Measurements from ENCODE around the gene SPACA9.

Gene SPACA9

GRCh38 chr9:132878695-132879456 lies at the start of gene SPACA9:
Gene SPACA9, plus strand, starts transcription at chr9:132878898. Its CDS starts 5,050 bp downstream, at chr9:132883948.
- peak; percentile 89 for DNase-seq (ENCODE audit: low spot score)

- DNase-seq (ENCODE audit: low spot score), result no peak
Measured at GRCh38 chr9:132832171-132832881, 46.4 kb upstream of the SPACA9 start.

GRCh38 chr9:132833550-132834121 lies 45.1 kb upstream of the SPACA9 start:
- no peak for DNase-seq (ENCODE audit: low spot score)

- DNase-seq (ENCODE audit: low spot score), result no peak
Measured at GRCh38 chr9:132834343-132834742, 44.4 kb upstream of the SPACA9 start.

- DNase-seq (ENCODE audit: low spot score), result no peak
Measured at GRCh38 chr9:132837501-132838286, 41.0 kb upstream of the SPACA9 start.

GRCh38 chr9:132838291-132838690 lies 40.4 kb upstream of the SPACA9 start:
- DNase-seq (ENCODE audit: low spot score), result no peak

GRCh38 chr9:132840980-132841379 lies 37.7 kb upstream of the SPACA9 start:
- DNase-seq (ENCODE audit: low spot score), result no peak

- no peak for DNase-seq (ENCODE audit: low spot score)
Measured at GRCh38 chr9:132842124-132843044, 36.3 kb upstream of the SPACA9 start.

- no peak for DNase-seq (ENCODE audit: low spot score)
Measured at GRCh38 chr9:132846109-132846917, 32.4 kb upstream of the SPACA9 start.

- no peak for DNase-seq (ENCODE audit: low spot score)
Measured at GRCh38 chr9:132846918-132847515, 31.7 kb upstream of the SPACA9 start.

GRCh38 chr9:132849185-132849706 lies 29.5 kb upstream of the SPACA9 start:
- DNase-seq (ENCODE audit: low spot score), result no peak

GRCh38 chr9:132853482-132853881 lies 25.2 kb upstream of the SPACA9 start:
- DNase-seq (ENCODE audit: low spot score), result no peak

GRCh38 chr9:132854832-132855231 lies 23.9 kb upstream of the SPACA9 start:
- DNase-seq (ENCODE audit: low spot score), result no peak

- no peak for DNase-seq (ENCODE audit: low spot score)
Measured at GRCh38 chr9:132855904-132856303, 22.8 kb upstream of the SPACA9 start.

GRCh38 chr9:132857031-132857430 lies 21.7 kb upstream of the SPACA9 start:
- peak; percentile 64 for DNase-seq (ENCODE audit: low spot score)

GRCh38 chr9:132857616-132858342 lies 20.9 kb upstream of the SPACA9 start:
- DNase-seq (ENCODE audit: low spot score), result peak; percentile 32

- no peak for DNase-seq (ENCODE audit: low spot score)
Measured at GRCh38 chr9:132858751-132859150, 19.9 kb upstream of the SPACA9 start.

GRCh38 chr9:132861666-132862065 lies 17.0 kb upstream of the SPACA9 start:
- DNase-seq (ENCODE audit: low spot score), result no peak

GRCh38 chr9:132862533-132862932 lies 16.2 kb upstream of the SPACA9 start:
- no peak for DNase-seq (ENCODE audit: low spot score)

All from AG08396 (cell line).